Activated CD4-positive, alpha-beta T cell treated with anti-CD3 and anti-CD28 coated beads, Interleukin-2, amount 10 ng/mL, durations not matched to agents 7 days and 5 days (primary cell): Measurements from ENCODE around the gene RNF150. TPM values are rescaled to one million over a fixed set of nuclear protein-coding genes. Genes with fewer than 3 reads are reported as not detected.

Source experiments
- CTCF ChIA-PET: fragments of 350-600 bp; sonication (Branson Sonifier 250); formaldehyde crosslinking; loops from one replicate; lab custom pipeline; 2021; ENCODE audit warnings: antibody characterized with exemption; lab: Charles Lee
- POLR2A ChIA-PET: fragments of 350-600 bp; sonication (Branson Sonifier 250); formaldehyde crosslinking; loops from one replicate; lab custom pipeline; 2021; ENCODE audit warnings: antibody characterized with exemption; lab: Charles Lee
- DNase-seq: peaks from one replicate; pipeline ENCODE4 v3.0.0-alpha.2; 2020
- H3K27ac Mint-ChIP-seq: one replicate; pipeline ENCODE4 v1.8.0; 2021; ENCODE audit warnings: mild to moderate bottlenecking, moderate library complexity, mixed read lengths
- H3K27me3 Mint-ChIP-seq: one replicate; pipeline ENCODE4 v1.8.0; 2021; ENCODE audit warnings: mixed read lengths
- H3K36me3 Mint-ChIP-seq: one replicate; pipeline ENCODE4 v1.8.0; 2021; ENCODE audit warnings: low read depth, mixed read lengths
- H3K4me1 Mint-ChIP-seq: one replicate; pipeline ENCODE4 v1.8.0; 2021; ENCODE audit warnings: mixed read lengths
- H3K4me3 Mint-ChIP-seq: one replicate; pipeline ENCODE4 v1.8.0; 2021; ENCODE audit warnings: mild to moderate bottlenecking, moderate library complexity, mixed read lengths
- H3K9me3 Mint-ChIP-seq: one replicate; pipeline ENCODE4 v1.8.0; 2021; ENCODE audit warnings: mixed read lengths
- total RNA-seq, 2 experiments: library from RNA; stranded (reverse); gene quantifications; one replicate each; pipeline ENCODE4 v1.2.3, GENCODE V29; 2021

Gene RNF150
- total RNA-seq, 2 experiments from 2014 or later: 0.02 TPM; not detected in 1

GRCh38 chr4:140930557-140930956 lies 202.7 kb downstream of the RNF150 start:
- no peaks in the 10 kb centered on the region for H3K9me3 Mint-ChIP-seq
- no peak for DNase-seq
- no peak overlapping the region for H3K4me3 Mint-ChIP-seq
- H3K4me1 Mint-ChIP-seq: peaks cover 1% of the 10 kb centered on the region
- H3K27me3 Mint-ChIP-seq: peaks cover 24% of the 10 kb centered on the region
- H3K36me3 Mint-ChIP-seq: no peaks in the 10 kb centered on the region
- CTCF ChIA-PET: no interaction called here
- POLR2A ChIA-PET: no interaction called here
- H3K27ac Mint-ChIP-seq: no peak overlapping the region

- Mint-ChIP-seq H3K4me1 (peaks cover 1% of the 10 kb centered on the region), H3K27me3 (peaks cover 24% of the 10 kb centered on the region), H3K27ac (no peak overlapping the region), H3K4me3 (no peak overlapping the region), H3K36me3 (no peaks in the 10 kb centered on the region), H3K9me3 (no peaks in the 10 kb centered on the region)
- POLR2A ChIA-PET: no interaction called here
- CTCF ChIA-PET: no interaction called here
- no peak for DNase-seq
Observed at GRCh38 chr4:140930011-140930410, 203.3 kb downstream of the RNF150 start.

- ChIA-PET CTCF (no interaction called here), POLR2A (no interaction called here)
- no peak for DNase-seq
- Mint-ChIP-seq H3K9me3 (no peaks in the 10 kb centered on the region), H3K27me3 (peaks cover 22% of the 10 kb centered on the region), H3K27ac (no peak overlapping the region), H3K36me3 (no peaks in the 10 kb centered on the region), H3K4me3 (no peak overlapping the region), H3K4me1 (peaks cover 1% of the 10 kb centered on the region)
Observed at GRCh38 chr4:140928880-140929279, 204.4 kb downstream of the RNF150 start.

DNA sequence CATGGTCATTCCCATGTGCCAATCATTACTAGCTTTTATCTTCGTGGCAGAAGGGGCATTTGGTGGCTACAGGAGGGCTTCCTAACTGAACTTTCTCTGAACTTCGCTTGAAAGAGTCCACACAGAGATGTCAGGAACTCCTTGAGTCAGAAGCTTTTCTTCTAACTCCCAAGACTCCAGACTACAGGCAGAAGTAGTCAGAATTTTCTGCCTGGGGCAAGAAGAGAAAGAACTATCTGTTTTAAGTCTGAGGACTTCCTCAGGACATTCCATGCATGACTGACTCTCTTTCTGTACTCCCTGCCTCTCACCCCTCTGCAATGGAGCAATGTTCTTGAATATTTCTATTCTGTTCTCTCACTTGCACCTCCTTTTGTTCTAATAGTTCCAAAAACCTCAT lies 206.6 kb downstream of the RNF150 start:
- DNase-seq: no peak
- ChIA-PET CTCF (no interaction called here), POLR2A (no interaction called here)
- H3K27ac Mint-ChIP-seq: no peak overlapping the region
- H3K9me3 Mint-ChIP-seq: no peaks in the 10 kb centered on the region
- no peak overlapping the region for H3K4me3 Mint-ChIP-seq
- peaks cover 1% of the 10 kb centered on the region for H3K4me1 Mint-ChIP-seq
- H3K36me3 Mint-ChIP-seq: no peaks in the 10 kb centered on the region
- H3K27me3 Mint-ChIP-seq: peaks cover 13% of the 10 kb centered on the region

GRCh38 chr4:140925417-140925816 lies 207.9 kb downstream of the RNF150 start:
- Mint-ChIP-seq H3K36me3 (no peaks in the 10 kb centered on the region), H3K4me1 (no peaks in the 10 kb centered on the region), H3K27me3 (peaks cover 2% of the 10 kb centered on the region), H3K27ac (no peak overlapping the region), H3K4me3 (no peak overlapping the region), H3K9me3 (no peaks in the 10 kb centered on the region)
- DNase-seq: no peak
- ChIA-PET POLR2A (no interaction called here), CTCF (no interaction called here)

DNA sequence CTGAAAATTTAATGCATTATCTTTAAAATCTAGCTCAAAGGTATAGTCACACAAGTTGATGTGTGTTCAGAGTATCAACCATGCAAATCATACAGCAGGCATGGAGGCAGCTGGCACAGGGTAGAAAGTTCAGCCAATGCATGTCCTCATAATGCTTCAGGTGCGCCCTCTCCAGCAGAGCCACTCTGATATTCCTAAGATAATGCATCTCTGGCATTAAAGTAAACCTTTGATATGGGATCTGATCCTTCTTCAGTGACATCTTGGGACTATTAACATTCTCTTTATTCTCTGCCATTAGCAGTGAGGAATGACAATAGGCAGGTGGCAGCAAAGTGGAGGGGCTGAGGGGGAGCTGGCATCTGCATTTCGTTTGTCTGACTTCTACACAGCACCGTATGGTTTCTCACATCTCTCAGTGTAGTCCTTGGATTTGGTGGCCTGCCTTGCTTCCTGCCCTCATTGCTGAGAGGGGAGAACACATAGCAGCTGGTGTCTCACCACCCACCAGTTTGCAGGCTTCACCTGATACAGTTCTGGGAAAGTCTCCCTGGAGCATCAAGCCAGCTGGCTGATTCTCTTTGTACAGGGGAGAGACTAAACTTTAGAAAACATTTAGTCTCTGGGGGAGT lies 208.4 kb downstream of the RNF150 start:
- H3K27ac Mint-ChIP-seq: no peak overlapping the region
- no peaks in the 10 kb centered on the region for H3K4me1 Mint-ChIP-seq
- no peaks in the 10 kb centered on the region for H3K27me3 Mint-ChIP-seq
- no peak for DNase-seq
- H3K4me3 Mint-ChIP-seq: no peak overlapping the region
- no peaks in the 10 kb centered on the region for H3K9me3 Mint-ChIP-seq
- POLR2A ChIA-PET: no interaction called here
- CTCF ChIA-PET: interaction anchor here (0.6 kb wide), 1 partner anchor 14 kb away, joined by 3 read pairs; no protein-coding TSS in a partner anchor
- no peaks in the 10 kb centered on the region for H3K36me3 Mint-ChIP-seq

DNA sequence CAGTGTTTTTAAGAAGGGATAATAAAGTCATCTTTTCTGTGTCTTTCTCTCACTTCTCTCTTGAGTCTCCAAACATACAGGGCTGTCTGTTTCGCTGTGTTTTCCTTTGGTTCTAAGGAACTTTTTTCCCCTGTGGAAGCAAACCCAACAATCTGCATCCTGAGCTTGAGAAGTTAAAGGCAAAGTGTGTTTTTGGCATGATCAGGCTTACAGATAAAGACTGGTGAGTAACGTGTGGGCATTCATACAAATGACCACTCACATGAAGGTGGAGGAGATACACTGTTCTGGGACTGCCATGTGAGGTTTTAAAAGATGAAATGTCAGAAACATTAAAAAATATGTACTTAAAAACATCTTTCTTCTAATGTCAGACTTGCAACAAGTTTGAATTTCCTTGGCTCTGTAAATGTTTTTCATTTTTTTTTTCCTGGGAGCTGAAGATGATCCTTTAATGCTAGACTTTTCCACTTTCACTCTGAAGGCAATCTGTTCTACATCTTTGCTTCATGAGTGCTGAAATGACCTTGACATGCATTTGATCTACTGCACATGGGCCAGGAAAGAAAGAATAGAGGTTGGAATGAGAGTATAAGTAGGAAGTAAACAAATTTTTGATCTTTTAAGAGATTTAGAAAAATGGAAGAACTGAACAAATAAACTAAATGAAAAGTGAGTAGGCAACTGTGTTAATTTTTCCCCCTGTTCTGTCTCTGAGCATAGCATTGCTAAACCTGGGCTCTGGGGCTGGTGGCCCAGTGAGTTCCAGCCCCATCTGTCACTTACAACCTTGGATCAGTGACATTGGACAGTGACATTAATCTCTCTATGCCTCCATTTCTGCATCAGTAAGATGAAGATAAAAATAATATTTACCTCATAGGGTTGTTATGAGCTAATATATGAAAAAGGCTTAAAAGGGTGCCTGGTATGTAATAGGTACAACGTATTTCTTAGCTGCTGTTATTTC lies 226.0 kb downstream of the RNF150 start:
- H3K27me3 Mint-ChIP-seq: peaks cover 13% of the 10 kb centered on the region
- H3K36me3 Mint-ChIP-seq: no peaks in the 10 kb centered on the region
- no peak overlapping the region for H3K4me3 Mint-ChIP-seq
- H3K27ac Mint-ChIP-seq: no peak overlapping the region
- no peak for DNase-seq
- ChIA-PET CTCF (no interaction called here), POLR2A (no interaction called here)
- H3K9me3 Mint-ChIP-seq: no peaks in the 10 kb centered on the region
- no peaks in the 10 kb centered on the region for H3K4me1 Mint-ChIP-seq

DNA sequence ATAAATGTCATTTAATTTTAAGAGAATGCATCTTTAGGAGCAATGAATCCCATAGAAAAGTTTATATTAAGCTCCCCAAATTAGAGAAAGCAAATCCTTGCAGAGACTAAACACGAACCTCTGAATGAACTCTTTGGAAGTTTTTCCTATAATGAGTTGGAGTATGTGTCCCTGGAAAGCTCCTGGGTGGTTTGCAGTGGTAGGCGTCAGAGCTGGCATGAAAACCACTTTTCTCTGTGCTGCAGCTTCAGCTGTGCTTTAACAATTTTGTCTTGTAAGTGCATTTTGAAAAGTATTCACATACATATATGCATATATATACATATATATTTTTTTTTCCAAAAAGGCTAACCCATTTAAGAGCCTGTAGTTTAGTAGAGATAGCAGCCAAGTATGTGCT lies 228.4 kb downstream of the RNF150 start:
- no peak overlapping the region for H3K27ac Mint-ChIP-seq
- CTCF ChIA-PET: no interaction called here
- no peaks in the 10 kb centered on the region for H3K9me3 Mint-ChIP-seq
- H3K27me3 Mint-ChIP-seq: peaks cover 12% of the 10 kb centered on the region
- POLR2A ChIA-PET: no interaction called here
- H3K4me1 Mint-ChIP-seq: no peaks in the 10 kb centered on the region
- DNase-seq: no peak
- no peak overlapping the region for H3K4me3 Mint-ChIP-seq
- H3K36me3 Mint-ChIP-seq: no peaks in the 10 kb centered on the region

GRCh38 chr4:140903522-140904475 lies 229.5 kb downstream of the RNF150 start:
- H3K4me3 Mint-ChIP-seq: no peak overlapping the region
- peaks cover 10% of the 10 kb centered on the region for H3K27me3 Mint-ChIP-seq
- no peaks in the 10 kb centered on the region for H3K36me3 Mint-ChIP-seq
- ChIA-PET CTCF (no interaction called here), POLR2A (no interaction called here)
- H3K4me1 Mint-ChIP-seq: no peaks in the 10 kb centered on the region
- H3K27ac Mint-ChIP-seq: no peak overlapping the region
- no peak for DNase-seq
- no peaks in the 10 kb centered on the region for H3K9me3 Mint-ChIP-seq

GRCh38 chr4:140901736-140902336 lies 231.4 kb downstream of the RNF150 start:
- POLR2A ChIA-PET: no interaction called here
- CTCF ChIA-PET: no interaction called here
- no peaks in the 10 kb centered on the region for H3K4me1 Mint-ChIP-seq
- no peak overlapping the region for H3K27ac Mint-ChIP-seq
- peaks cover 8% of the 10 kb centered on the region for H3K27me3 Mint-ChIP-seq
- no peak for DNase-seq
- no peaks in the 10 kb centered on the region for H3K36me3 Mint-ChIP-seq
- no peak overlapping the region for H3K4me3 Mint-ChIP-seq
- no peaks in the 10 kb centered on the region for H3K9me3 Mint-ChIP-seq

DNA sequence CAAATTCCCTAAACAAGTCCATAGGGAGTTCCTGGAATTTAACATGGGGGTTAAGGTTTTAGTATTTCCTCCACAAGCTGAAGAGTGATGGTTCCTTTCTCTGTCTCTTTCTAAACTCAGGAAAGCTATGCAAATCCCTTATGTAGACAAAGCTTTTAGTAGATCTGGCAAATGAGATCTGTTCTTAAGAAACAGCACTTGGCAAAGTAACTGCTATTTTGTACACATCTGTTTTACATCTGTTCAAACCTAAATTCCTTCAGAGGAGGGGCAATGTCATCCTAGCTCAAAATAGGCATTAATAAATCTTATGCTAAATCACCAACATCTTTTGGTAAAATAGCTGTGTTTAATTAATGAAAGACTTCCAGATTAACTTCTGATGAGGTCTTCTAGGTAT lies 239.3 kb downstream of the RNF150 start:
- Mint-ChIP-seq H3K27ac (no peak overlapping the region), H3K9me3 (no peaks in the 10 kb centered on the region), H3K36me3 (no peaks in the 10 kb centered on the region), H3K27me3 (peaks cover 3% of the 10 kb centered on the region), H3K4me1 (no peaks in the 10 kb centered on the region), H3K4me3 (no peak overlapping the region)
- no peak for DNase-seq
- ChIA-PET POLR2A (no interaction called here), CTCF (no interaction called here)

DNA sequence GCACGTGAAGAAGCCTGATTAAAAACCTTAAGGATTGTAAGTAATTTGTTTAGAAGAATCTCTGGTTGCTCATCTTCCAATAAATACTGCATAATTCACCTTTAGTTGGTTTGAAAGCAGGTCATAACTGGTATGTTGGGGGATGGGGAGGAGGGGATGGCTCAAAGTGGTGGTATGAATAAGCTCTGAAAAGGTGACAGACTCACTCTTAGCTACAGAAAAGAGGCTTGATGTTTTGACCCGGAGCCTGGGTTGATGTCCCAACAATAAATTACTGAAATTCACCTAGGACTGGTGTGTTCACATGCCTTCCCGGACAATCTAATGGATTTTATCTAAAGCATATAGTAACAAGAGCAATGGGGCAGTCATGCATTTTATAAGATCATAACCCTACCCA lies 245.2 kb downstream of the RNF150 start:
- peaks cover 14% of the 10 kb centered on the region for H3K27me3 Mint-ChIP-seq
- H3K36me3 Mint-ChIP-seq: no peaks in the 10 kb centered on the region
- DNase-seq: no peak
- H3K9me3 Mint-ChIP-seq: peaks cover 2% of the 10 kb centered on the region
- no peaks in the 10 kb centered on the region for H3K4me1 Mint-ChIP-seq
- H3K27ac Mint-ChIP-seq: no peak overlapping the region
- POLR2A ChIA-PET: no interaction called here
- CTCF ChIA-PET: interaction anchor here (1.0 kb wide), 1 partner anchor 14 kb away, joined by 5 read pairs; no protein-coding TSS in a partner anchor
- H3K4me3 Mint-ChIP-seq: no peak overlapping the region
